WERI-Rb-1 (cell line): ENCODE data around the gene TMEM161A.
A peak's percentile ranks its signal among the peaks of the same experiment; 100 is the strongest.

Source experiments
- DNase-seq: peaks from one replicate; pipeline ENCODE4 v3.0.0-alpha.2; 2020
- H3K27ac ChIP-seq: fragments of 250-450 bp; sonication (Bioruptor Pico); 2 replicates; pipeline ENCODE4 v1.5.1; 2020; ENCODE audit warnings: mild to moderate bottlenecking, moderate library complexity
- H3K27me3 ChIP-seq: fragments of 250-450 bp; sonication (Bioruptor Pico); 2 replicates; pipeline ENCODE4 v1.5.1; 2021; ENCODE audit warnings: mild to moderate bottlenecking, low read depth, moderate library complexity; ENCODE audit not compliant: insufficient read depth, severe bottlenecking
- H3K36me3 ChIP-seq: fragments of 250-450 bp; sonication (Bioruptor Pico); 2 replicates; pipeline ENCODE4 v1.5.1; 2020; ENCODE audit warnings: mild to moderate bottlenecking, moderate library complexity
- H3K4me3 ChIP-seq: 2 replicates; pipeline ENCODE4 v1.5.1; 2011; ENCODE audit warnings: low read depth, mild to moderate bottlenecking, control low read depth, low read length
- H3K9me3 ChIP-seq: fragments of 250-450 bp; sonication (Bioruptor Pico); 2 replicates; pipeline ENCODE4 v1.5.1; 2021; ENCODE audit warnings: mild to moderate bottlenecking, moderate library complexity; ENCODE audit not compliant: severe bottlenecking
- TF ChIP-seq, protein P1 (sequence below): IDR thresholded peaks from 2 replicates; pipeline ENCODE4 v1.5.1; 2011; ENCODE audit warnings: low read depth, mild to moderate bottlenecking, control low read depth, inconsistent platforms, low read length

The TMEM161A gene

DNA sequence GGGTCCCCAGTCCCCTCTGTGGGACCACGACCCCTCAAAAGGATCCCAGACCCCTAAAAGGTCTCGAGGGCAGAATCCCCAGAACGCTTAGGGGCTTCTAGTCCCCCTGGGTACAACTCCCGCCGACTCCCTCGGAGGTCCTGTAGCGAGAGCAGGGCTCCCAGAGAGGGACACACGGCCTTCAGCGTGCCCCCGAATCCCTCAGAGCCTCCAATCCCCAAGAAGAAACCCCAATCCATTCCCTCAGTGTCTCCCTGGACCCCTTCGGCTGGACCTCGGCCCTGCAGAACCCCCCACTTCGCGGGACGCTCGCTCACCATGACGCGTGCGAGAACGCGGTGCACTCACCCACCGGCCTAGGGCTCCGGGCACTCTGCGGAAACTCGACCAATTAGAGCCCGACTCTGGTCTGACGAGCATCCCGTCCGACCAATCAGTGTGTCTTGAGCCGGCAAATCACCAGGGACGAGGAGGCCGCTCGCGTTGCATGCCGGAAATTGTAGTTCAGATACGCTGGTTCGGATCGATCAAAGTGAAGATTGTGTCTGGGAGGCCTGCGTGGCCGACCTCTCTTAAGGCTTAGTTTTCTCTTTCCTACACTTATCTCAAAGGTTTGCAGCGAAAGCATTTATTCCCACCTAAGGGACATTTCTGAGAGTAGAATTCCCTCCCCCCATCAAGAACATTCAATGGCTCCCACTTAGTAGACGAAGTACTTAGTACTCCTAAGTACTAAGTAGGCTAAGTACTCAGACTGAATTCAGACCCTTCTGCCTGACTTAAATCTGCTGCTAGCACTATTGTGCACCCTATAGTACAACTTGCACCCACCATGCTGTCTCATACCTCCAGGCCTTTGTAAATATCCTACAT is at the start of gene TMEM161A:
TSS of gene TMEM161A (minus strand) at position 370 of the 873 bp plus-strand sequence. CDS start at position 320, 50 bp downstream.
- peak; percentile 98 for DNase-seq
- TF ChIP-seq, protein P1, sequence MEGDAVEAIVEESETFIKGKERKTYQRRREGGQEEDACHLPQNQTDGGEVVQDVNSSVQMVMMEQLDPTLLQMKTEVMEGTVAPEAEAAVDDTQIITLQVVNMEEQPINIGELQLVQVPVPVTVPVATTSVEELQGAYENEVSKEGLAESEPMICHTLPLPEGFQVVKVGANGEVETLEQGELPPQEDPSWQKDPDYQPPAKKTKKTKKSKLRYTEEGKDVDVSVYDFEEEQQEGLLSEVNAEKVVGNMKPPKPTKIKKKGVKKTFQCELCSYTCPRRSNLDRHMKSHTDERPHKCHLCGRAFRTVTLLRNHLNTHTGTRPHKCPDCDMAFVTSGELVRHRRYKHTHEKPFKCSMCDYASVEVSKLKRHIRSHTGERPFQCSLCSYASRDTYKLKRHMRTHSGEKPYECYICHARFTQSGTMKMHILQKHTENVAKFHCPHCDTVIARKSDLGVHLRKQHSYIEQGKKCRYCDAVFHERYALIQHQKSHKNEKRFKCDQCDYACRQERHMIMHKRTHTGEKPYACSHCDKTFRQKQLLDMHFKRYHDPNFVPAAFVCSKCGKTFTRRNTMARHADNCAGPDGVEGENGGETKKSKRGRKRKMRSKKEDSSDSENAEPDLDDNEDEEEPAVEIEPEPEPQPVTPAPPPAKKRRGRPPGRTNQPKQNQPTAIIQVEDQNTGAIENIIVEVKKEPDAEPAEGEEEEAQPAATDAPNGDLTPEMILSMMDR: no peak
- Histone ChIP-seq H3K27ac (peak within 1 kb of the TSS; percentile 82), H3K27me3 (no peaks in the 10 kb centered on the region), H3K4me3 (peak within 1 kb of the TSS; percentile 71), H3K9me3 (no peaks in the 10 kb centered on the region), H3K36me3 (no peaks in the 10 kb centered on the region; the same call in 1 of the 2 replicates)

DNA sequence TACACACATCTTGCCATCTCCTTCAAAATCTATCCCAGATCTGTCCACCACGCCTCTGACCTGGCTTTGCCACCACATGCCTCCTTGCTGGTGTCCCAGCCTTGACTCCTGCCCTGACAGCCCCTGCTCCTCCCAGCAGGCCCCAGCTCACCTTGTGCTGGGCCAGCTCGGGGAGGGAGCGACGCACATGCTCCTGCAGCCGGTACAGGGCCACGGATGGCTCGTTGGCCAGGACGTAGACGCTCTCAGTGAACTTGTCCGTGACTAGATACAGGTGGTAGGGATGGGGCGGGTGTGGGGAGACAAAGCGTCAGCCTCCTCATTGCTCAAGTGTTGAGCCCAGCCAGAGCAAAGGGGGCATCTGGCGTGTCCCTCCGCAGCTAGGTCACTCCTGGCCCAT is 48.5 kb upstream of the TMEM161A start:
- peak; percentile 31 for DNase-seq
- H3K36me3 ChIP-seq: peaks cover 10% of the 10 kb centered on the region
- H3K27me3 ChIP-seq: no peaks in the 10 kb centered on the region
- H3K4me3 ChIP-seq: no peak overlapping the region
- TF ChIP-seq, protein P1: no peak
- peak overlapping the region; percentile 2; the same call in 1 of the 2 replicates for H3K27ac ChIP-seq
- H3K9me3 ChIP-seq: no peaks in the 10 kb centered on the region

DNA sequence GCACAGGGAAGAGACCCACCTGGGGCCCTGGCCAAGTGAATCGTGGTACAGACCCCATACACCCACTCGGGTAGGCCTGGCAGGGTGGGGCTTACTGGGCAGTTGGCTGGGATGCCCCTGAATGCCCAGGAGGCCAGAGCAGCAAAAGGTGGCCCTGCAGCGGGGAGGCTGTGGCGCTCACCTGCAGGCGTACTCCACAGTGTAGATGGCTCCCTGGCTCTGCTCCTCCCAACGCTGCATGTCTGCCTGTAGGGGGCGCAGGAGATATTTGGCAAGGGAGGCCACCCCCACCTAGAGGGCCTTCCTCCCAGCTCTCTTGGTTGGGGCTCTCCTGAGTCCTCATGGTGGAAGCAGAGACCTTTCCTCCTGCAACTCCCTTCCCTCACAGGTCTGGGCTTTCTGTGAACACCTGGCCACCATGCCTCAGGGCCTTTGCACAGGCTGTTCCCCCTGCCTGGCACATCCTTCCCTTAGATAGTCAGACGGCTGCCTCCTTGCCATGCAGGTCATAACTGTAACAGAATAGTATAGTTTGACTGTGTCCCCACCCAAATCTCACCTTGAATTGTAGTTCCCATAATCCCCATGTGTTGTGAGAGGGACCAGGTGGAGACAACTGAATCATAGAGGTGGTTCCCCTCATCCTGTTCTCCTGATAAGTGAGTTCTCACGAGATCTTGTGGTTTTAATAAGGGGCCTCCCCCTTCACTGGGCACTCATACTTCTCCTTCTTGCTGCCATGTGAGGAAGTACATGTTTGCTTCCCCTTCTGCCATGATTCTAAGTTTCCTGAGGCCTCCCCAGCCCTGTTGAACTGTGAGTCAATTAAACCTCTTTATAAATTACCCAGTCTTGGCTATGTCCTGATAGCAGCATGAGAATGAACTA is 47.8 kb upstream of the TMEM161A start:
- Histone ChIP-seq H3K27ac (peak overlapping the region; percentile 2; the same call in 1 of the 2 replicates), H3K4me3 (no peak overlapping the region), H3K36me3 (peaks cover 10% of the 10 kb centered on the region), H3K9me3 (no peaks in the 10 kb centered on the region), H3K27me3 (no peaks in the 10 kb centered on the region)
- TF ChIP-seq, protein P1: peak; percentile 95
- DNase-seq: peak; percentile 88

DNA sequence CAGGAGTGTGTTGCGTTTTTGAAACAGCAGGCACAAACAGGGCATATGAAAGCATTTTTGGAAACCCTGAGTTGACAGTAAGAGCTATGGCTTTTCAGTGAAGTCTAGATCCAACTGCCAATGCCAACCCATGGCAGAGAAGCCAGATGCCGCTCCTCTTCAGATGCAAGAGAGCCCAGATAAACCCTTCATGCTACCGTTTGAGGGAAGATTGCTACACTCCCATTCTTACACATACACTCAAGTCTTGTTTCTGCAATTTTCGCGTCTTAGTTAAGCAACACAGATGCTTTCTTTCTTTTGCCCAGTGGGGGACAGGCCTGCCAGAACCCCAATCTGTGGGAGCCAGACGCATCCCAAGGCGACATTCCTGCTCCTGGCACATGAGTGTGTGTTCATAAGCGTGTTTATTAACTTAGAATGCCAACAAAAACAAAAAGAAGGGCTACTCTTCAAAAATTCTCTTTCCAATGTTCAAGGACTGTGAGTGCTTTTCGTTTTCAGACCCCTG is 43.3 kb upstream of the TMEM161A start:
- no peak overlapping the region for H3K27ac ChIP-seq
- H3K36me3 ChIP-seq: peaks cover 14% of the 10 kb centered on the region
- H3K9me3 ChIP-seq: no peaks in the 10 kb centered on the region
- no peak for DNase-seq
- TF ChIP-seq, protein P1: no peak
- no peak overlapping the region for H3K4me3 ChIP-seq
- H3K27me3 ChIP-seq: no peaks in the 10 kb centered on the region

DNA sequence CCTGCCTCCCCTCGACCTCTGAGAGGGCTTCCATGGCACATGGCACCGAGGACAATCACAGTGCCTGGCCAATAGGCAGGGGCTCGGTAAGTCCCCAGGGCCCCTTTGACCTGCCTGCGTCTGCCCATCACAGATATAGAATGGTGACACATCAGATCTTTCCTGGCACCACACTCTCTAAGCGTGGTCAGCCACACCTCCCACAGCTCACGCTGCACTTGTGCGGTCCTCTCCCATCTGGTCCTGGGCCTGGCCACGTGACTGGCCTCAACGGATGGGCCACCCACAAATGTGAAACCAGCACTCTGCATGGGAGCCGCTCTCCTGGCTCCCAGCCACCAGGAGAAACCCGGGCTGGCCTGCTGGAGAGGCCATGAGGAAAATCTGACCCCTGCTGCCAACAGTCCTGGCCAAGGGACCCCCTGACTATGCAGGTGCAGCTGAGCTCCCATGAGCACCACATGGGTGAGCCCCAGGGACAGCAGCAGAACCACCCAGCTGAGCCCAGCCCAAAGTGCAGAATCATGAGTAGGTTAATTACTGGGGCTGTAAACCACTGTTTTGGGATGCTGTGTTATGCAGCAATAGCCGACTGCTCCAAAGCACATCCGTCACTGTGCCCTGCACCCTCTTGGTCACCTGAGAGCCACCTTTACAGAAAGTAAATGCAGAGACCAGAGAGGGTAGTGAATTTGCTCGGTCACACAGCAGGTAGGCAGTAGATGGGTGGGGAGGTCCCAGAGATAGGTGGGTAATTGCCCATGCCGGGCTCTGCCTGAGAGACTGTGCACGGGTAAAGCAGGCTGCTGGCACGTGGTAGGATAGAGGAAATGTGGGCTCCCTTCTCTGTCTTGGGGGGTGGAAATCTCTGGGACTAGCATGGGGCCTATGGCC is 41.5 kb upstream of the TMEM161A start:
- no peak overlapping the region for H3K4me3 ChIP-seq
- H3K36me3 ChIP-seq: peaks cover 3% of the 10 kb centered on the region
- no peak overlapping the region for H3K27ac ChIP-seq
- no peaks in the 10 kb centered on the region for H3K27me3 ChIP-seq
- DNase-seq: no peak
- no peaks in the 10 kb centered on the region for H3K9me3 ChIP-seq
- TF ChIP-seq, protein P1: no peak
